ENCODE data around the gene NHSL1.
"Not testable (repeated sequence)": the region's sequence is repeated elsewhere in the genome, so short reads cannot be mapped to it uniquely, and the experiment has no call there.

The NHSL1 gene

GRCh38 chr6:138426500-138427123, 72.7 kb downstream of the NHSL1 start:
- no peak for TF ChIP-seq CTCF (conservative IDR thresholded peaks at IDR 0.05; ENCODE audit: low read depth)
- DNase-seq (ENCODE audit: low spot score): no peak
- no peak overlapping the region for H3K27ac ChIP-seq
- POLR2A ChIA-PET (ENCODE audit: low non-redundant PET): no interaction called here
- CTCF ChIA-PET: no interaction called here

- H3K27ac ChIP-seq; POLR2A ChIA-PET (ENCODE audit: low non-redundant PET); DNase-seq (ENCODE audit: low spot score); CTCF ChIA-PET: not testable (repeated sequence)
Measured at GRCh38 chr6:138425256-138425655, 74.0 kb downstream of the NHSL1 start.

- H3K27ac ChIP-seq: no peak overlapping the region
- CTCF ChIA-PET: no interaction called here
- TF ChIP-seq CTCF (conservative IDR thresholded peaks at IDR 0.05; ENCODE audit: low read depth): no peak
- DNase-seq (ENCODE audit: low spot score): no peak
- POLR2A ChIA-PET (ENCODE audit: low non-redundant PET): no interaction called here
Measured at GRCh38 chr6:138424004-138424904, 75.0 kb downstream of the NHSL1 start.

- DNase-seq (ENCODE audit: low spot score): no peak
- TF ChIP-seq CTCF (conservative IDR thresholded peaks at IDR 0.05; ENCODE audit: low read depth): no peak
- ChIA-PET POLR2A (ENCODE audit: low non-redundant PET) (no interaction called here), CTCF (interaction anchor here (0.7 kb wide), 1 partner anchor 10 kb away, joined by 3 read pairs; no protein-coding TSS in a partner anchor)
- H3K27ac ChIP-seq: no peak overlapping the region
Measured at GRCh38 chr6:138422861-138423260, 76.4 kb downstream of the NHSL1 start.

GRCh38 chr6:138421608-138422007, 77.7 kb downstream of the NHSL1 start:
- no peak overlapping the region for H3K27ac ChIP-seq
- ChIA-PET POLR2A (ENCODE audit: low non-redundant PET) (no interaction called here), CTCF (interaction anchor here (0.5 kb wide), 1 partner anchor 295 kb away, joined by 3 read pairs; no protein-coding TSS in a partner anchor)
- no peak for TF ChIP-seq CTCF (conservative IDR thresholded peaks at IDR 0.05; ENCODE audit: low read depth)
- no peak for DNase-seq (ENCODE audit: low spot score)

GRCh38 chr6:138421089-138421488, 78.2 kb downstream of the NHSL1 start:
- no peak overlapping the region for H3K27ac ChIP-seq
- ChIA-PET POLR2A (ENCODE audit: low non-redundant PET) (no interaction called here), CTCF (no interaction called here)
- DNase-seq (ENCODE audit: low spot score): no peak
- TF ChIP-seq CTCF (conservative IDR thresholded peaks at IDR 0.05; ENCODE audit: low read depth): no peak

GRCh38 chr6:138420356-138420755, 78.9 kb downstream of the NHSL1 start:
- no peak for TF ChIP-seq CTCF (conservative IDR thresholded peaks at IDR 0.05; ENCODE audit: low read depth)
- ChIA-PET POLR2A (ENCODE audit: low non-redundant PET) (no interaction called here), CTCF (no interaction called here)
- no peak for DNase-seq (ENCODE audit: low spot score)
- no peak overlapping the region for H3K27ac ChIP-seq

Data from RWPE1 (cell line).